ENCODE results near the gene CYP11A1. TPM values are rescaled to one million over a fixed set of nuclear protein-coding genes. Genes with fewer than 3 reads are reported as not detected.

CYP11A1 gene
- total and polyA plus RNA-seq, 3 donors from 2014 or later, result 74.3 to 76.4 (median 76.2) TPM

DNA sequence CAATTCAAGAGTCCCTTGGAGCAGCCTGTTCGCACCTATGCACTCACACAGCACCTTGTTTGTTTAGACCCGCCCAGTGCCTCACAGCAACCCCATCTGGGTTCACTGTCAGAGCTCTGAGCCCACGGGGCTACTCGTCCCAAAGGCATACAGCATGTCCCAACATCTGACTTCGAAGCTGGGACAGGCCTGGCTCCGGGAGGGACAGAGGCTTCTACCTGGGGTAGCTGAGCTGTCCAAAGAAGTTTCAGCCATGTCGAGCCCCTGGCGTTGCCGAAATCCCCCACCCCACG, 28.6 kb upstream of the CYP11A1 start:
- 84 to 89% methylated on average over 10 of the region's 10 CpGs for WGBS, 2 donors
- DNase-seq, result no peak
- H3K36me3 ChIP-seq (ENCODE audit: low read depth, missing control alignments), result no peaks in the 10 kb centered on the region
- TF ChIP-seq POLR2A (IDR thresholded peaks at IDR 0.05), result no peak
- TF ChIP-seq, protein P1, sequence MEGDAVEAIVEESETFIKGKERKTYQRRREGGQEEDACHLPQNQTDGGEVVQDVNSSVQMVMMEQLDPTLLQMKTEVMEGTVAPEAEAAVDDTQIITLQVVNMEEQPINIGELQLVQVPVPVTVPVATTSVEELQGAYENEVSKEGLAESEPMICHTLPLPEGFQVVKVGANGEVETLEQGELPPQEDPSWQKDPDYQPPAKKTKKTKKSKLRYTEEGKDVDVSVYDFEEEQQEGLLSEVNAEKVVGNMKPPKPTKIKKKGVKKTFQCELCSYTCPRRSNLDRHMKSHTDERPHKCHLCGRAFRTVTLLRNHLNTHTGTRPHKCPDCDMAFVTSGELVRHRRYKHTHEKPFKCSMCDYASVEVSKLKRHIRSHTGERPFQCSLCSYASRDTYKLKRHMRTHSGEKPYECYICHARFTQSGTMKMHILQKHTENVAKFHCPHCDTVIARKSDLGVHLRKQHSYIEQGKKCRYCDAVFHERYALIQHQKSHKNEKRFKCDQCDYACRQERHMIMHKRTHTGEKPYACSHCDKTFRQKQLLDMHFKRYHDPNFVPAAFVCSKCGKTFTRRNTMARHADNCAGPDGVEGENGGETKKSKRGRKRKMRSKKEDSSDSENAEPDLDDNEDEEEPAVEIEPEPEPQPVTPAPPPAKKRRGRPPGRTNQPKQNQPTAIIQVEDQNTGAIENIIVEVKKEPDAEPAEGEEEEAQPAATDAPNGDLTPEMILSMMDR (IDR thresholded peaks at IDR 0.05), result no peak
- H3K9me3 ChIP-seq, result no peaks in the 10 kb centered on the region
- no peaks in the 10 kb centered on the region for H3K27me3 ChIP-seq
- intact Hi-C loops (cut with DNase I; ENCODE audit: low total_unique reads), result no loop called here
- H3K4me3 ChIP-seq, result no peak overlapping the region
- no peak overlapping the region for H3K27ac ChIP-seq
- peaks cover 9% of the 10 kb centered on the region for H3K4me1 ChIP-seq

DNA sequence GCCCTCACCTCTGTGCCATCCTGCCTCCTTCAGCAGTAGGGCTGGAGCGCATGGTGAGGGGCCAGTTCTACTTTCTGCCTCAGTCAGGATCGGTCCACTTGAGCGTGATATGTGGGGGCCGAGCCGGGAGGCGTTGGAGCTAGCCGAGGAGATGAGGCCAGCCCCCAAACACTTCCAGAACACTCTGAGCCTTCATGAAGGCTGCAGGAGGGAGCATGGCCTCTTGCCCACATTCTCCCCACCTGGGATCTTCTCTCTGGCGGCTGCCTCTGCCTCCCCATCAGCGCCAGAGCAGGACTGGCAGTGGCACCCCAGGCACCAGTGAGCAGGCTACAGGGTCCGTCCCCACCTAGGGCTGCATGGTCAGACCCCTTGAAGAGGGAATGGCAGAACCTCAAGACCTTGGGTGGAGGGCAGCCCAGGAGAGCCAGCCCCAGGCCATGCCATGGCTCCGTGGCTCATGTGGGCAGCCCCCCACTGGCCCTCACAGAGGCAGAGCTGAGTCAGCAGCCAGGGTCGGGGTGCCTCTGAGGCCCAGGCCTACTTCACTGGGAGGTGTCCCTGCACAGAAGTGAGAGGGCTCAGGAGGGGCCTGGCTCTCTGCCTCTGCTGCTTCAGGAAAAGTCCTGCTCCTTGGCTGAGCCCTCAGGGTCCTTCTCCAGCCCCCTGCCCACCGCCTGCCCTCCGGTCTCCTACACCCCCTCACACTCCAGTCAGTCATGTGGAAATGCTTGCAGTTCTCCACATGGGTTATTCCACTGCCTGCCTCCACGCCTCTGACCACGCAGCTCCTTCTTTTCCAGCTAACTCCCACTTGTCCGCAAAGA, 28.1 kb upstream of the CYP11A1 start:
- H3K27ac ChIP-seq, result no peak overlapping the region
- H3K9me3 ChIP-seq, result no peaks in the 10 kb centered on the region
- no peaks in the 10 kb centered on the region for H3K36me3 ChIP-seq (ENCODE audit: low read depth, missing control alignments)
- 70 to 93% methylated on average over 6 to 17 of the region's 17 CpGs for WGBS, 2 donors
- TF ChIP-seq POLR2A (IDR thresholded peaks at IDR 0.05), result no peak
- TF ChIP-seq, protein P1 (IDR thresholded peaks at IDR 0.05), result no peak
- no peak for DNase-seq
- no peaks in the 10 kb centered on the region for H3K27me3 ChIP-seq
- peaks cover 9% of the 10 kb centered on the region for H3K4me1 ChIP-seq
- no peak overlapping the region for H3K4me3 ChIP-seq
- intact Hi-C loops (cut with DNase I; ENCODE audit: low total_unique reads), result no loop called here

DNA sequence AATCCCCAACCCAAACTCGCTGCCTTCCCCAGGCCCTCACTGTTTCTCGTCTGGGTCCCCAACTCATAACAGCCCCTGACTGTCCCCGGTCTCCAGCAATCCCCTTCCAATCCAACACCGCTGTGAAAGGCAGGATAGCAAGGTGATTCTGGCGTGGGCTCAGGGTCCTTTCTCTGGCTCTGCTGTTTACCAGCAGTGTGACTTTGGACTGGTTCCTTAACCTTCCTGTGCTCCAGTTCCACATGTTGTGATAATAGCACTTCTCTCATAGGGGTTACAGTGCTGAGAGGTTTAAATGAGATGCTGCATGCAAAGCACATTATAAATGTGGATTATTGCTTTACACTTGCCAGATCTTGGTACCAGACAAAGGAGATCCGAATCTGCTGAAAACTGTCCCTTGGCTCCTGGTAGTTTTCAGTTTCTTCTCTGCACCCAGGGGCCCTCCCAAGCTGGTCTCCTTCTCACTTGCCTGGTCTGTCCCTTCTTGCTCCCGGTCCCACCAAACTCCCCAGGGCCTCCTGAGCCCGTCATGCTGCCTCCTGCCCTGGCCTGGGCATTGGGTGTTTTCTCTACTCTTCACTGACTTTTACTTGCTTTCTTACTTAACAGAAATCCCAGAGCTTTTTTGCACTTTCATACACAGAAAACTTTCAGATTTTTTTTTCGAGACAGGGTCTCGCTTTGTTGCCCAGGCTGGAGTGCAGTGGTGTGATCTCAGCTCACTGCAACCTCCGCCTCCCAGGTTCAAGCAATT, 26.8 kb upstream of the CYP11A1 start:
- intact Hi-C loops (cut with DNase I; ENCODE audit: low total_unique reads), result no loop called here
- Histone ChIP-seq H3K36me3 (ENCODE audit: low read depth, missing control alignments) (no peaks in the 10 kb centered on the region), H3K4me3 (no peak overlapping the region), H3K4me1 (peaks cover 9% of the 10 kb centered on the region), H3K9me3 (no peaks in the 10 kb centered on the region), H3K27ac (no peak overlapping the region), H3K27me3 (no peaks in the 10 kb centered on the region)
- TF ChIP-seq, protein P1 (IDR thresholded peaks at IDR 0.05), result no peak
- no peak for TF ChIP-seq POLR2A (IDR thresholded peaks at IDR 0.05)
- WGBS, 2 donors, result 93 to 94% methylated on average over 11 of the region's 11 CpGs
- DNase-seq, result no peak

DNA sequence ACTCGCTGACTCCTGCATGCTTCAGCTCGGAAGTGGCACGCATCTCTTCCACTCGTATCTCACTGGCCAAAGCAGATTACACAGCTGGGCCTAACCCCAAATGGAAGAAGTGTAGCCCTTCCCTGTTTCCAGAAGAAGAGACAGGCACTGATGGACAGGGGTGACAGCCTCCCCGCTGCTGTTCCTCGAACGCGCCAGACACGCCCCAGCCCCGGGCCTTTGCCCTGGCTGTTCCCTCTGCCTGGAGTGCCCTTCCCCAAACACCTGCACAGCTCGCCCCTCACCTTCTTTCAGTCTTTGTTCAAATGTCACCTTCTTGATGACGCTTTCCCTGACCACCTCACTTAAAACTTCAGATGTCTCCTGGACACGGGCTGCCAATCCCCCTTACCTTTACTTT, 26.0 kb upstream of the CYP11A1 start:
- Histone ChIP-seq H3K4me1 (peaks cover 9% of the 10 kb centered on the region), H3K27ac (no peak overlapping the region), H3K36me3 (ENCODE audit: low read depth, missing control alignments) (no peaks in the 10 kb centered on the region), H3K27me3 (no peaks in the 10 kb centered on the region), H3K9me3 (no peaks in the 10 kb centered on the region), H3K4me3 (no peak overlapping the region)
- DNase-seq, result no peak
- TF ChIP-seq POLR2A (IDR thresholded peaks at IDR 0.05), result no peak
- TF ChIP-seq, protein P1 (IDR thresholded peaks at IDR 0.05), result no peak
- 91 to 93% methylated on average over 13 of the region's 13 CpGs for WGBS, 2 donors
- intact Hi-C loops (cut with DNase I; ENCODE audit: low total_unique reads), result no loop called here

Data from testis (tissue), 3 donors.